ENCODE data around the gene ZBTB18.

Gene ZBTB18

GRCh38 chr1:244046907-244047611 is 4.0 kb upstream of the ZBTB18 start:
- no peak for DNase-seq (ENCODE audit: extremely low spot score)
- ChIA-PET POLR2A (interaction anchor here (0.7 to 1.4 kb wide), 8 partner anchors 9 to 820 kb away, joined by 3 to 6 read pairs (median 3); no protein-coding TSS in a partner anchor), CTCF (no interaction called here)
- TF ChIP-seq ZNF384 (IDR thresholded peaks at IDR 0.05), result peak; percentile 55; the same call in 1 of the 2 replicates
- TF ChIP-seq TARDBP (IDR thresholded peaks at IDR 0.05), result no peak

GRCh38 chr1:244047621-244048255 is 3.3 kb upstream of the ZBTB18 start:
- CTCF ChIA-PET, result no interaction called here
- TF ChIP-seq LEF1 (IDR thresholded peaks at IDR 0.05; ENCODE audit: borderline replicate concordance) (no peak), CTBP1 (IDR thresholded peaks at IDR 0.05; ENCODE audit: borderline replicate concordance) (peak; percentile 45; the same call in 1 of the 2 replicates), ELF4 (IDR thresholded peaks at IDR 0.05) (peak; percentile 50; the same call in 1 of the 2 replicates), ARNT (IDR thresholded peaks at IDR 0.05) (no peak), FOXM1 (IDR thresholded peaks at IDR 0.05; ENCODE audit: borderline replicate concordance) (no peak), L3MBTL2 (conservative IDR thresholded peaks at IDR 0.05) (peak; percentile 59; the same call in 1 of the 2 replicates)
- no peak for DNase-seq (ENCODE audit: extremely low spot score)
- POLR2A ChIA-PET, result interaction anchor here (0.8 to 1.4 kb wide), 9 partner anchors 8 to 819 kb away, joined by 3 to 7 read pairs (median 3); no protein-coding TSS in a partner anchor

GRCh38 chr1:244048256-244049161 is 2.6 kb upstream of the ZBTB18 start:
- ChIA-PET CTCF (no interaction called here), POLR2A (interaction anchor here (0.8 to 1.3 kb wide), 5 partner anchors 8 to 267 kb away, joined by 3 to 7 read pairs (median 4); no protein-coding TSS in a partner anchor)
- peak; percentile 98 for TF ChIP-seq PKNOX1 (IDR thresholded peaks at IDR 0.05)
- no peak for TF ChIP-seq TARDBP (IDR thresholded peaks at IDR 0.05)
- peak; percentile 81; the same call in 1 of the 2 replicates for TF ChIP-seq HDGF (IDR thresholded peaks at IDR 0.05; ENCODE audit: borderline replicate concordance)
- DNase-seq (ENCODE audit: extremely low spot score), result peak; percentile 96

- ChIA-PET CTCF (interaction anchor here (0.6 kb wide), 1 partner anchor 134 kb away, joined by 3 read pairs; no protein-coding TSS in a partner anchor), POLR2A (no interaction called here)
- peak; percentile 56 for DNase-seq (ENCODE audit: extremely low spot score)
- TF ChIP-seq LEF1 (IDR thresholded peaks at IDR 0.05; ENCODE audit: borderline replicate concordance), result no peak
- TF ChIP-seq SUZ12 (IDR thresholded peaks at IDR 0.05), result no peak
- TF ChIP-seq NFRKB (IDR thresholded peaks at IDR 0.05), result no peak
- TF ChIP-seq ELF4 (IDR thresholded peaks at IDR 0.05), result no peak
- peak; percentile 99 for TF ChIP-seq PKNOX1 (IDR thresholded peaks at IDR 0.05)
- TF ChIP-seq ARNT (IDR thresholded peaks at IDR 0.05), result no peak
- peak; percentile 56; the same call in 1 of the 2 replicates for TF ChIP-seq FOXM1 (IDR thresholded peaks at IDR 0.05; ENCODE audit: borderline replicate concordance)
- 0 out of 2 replicates have a peak, but pooled peaks have one; percentile 66 for TF ChIP-seq CTBP1 (IDR thresholded peaks at IDR 0.05; ENCODE audit: borderline replicate concordance)
- TF ChIP-seq L3MBTL2 (conservative IDR thresholded peaks at IDR 0.05), result no peak
These were observed 1.7 kb upstream of the ZBTB18 start for GRCh38 chr1:244049162-244050013.

GRCh38 chr1:244050014-244050834 is 859 bp upstream of the ZBTB18 start:
- ChIA-PET POLR2A (no interaction called here), CTCF (interaction anchor here (0.6 kb wide), 1 partner anchor 135 kb away, joined by 3 read pairs; no protein-coding TSS in a partner anchor)
- TF ChIP-seq ELF4 (IDR thresholded peaks at IDR 0.05), result no peak
- no peak for TF ChIP-seq TARDBP (IDR thresholded peaks at IDR 0.05)
- TF ChIP-seq SUZ12 (IDR thresholded peaks at IDR 0.05), result no peak
- no peak for TF ChIP-seq ARNT (IDR thresholded peaks at IDR 0.05)
- TF ChIP-seq BHLHE40 (IDR thresholded peaks at IDR 0.05; ENCODE audit: borderline replicate concordance), result no peak
- TF ChIP-seq NFRKB (IDR thresholded peaks at IDR 0.05), result no peak
- TF ChIP-seq PKNOX1 (IDR thresholded peaks at IDR 0.05), result no peak
- TF ChIP-seq HDGF (IDR thresholded peaks at IDR 0.05; ENCODE audit: borderline replicate concordance), result no peak
- TF ChIP-seq FOXA1 (IDR thresholded peaks at IDR 0.05), result no peak
- TF ChIP-seq FOXK2 (IDR thresholded peaks at IDR 0.05), result no peak
- TF ChIP-seq ZNF384 (IDR thresholded peaks at IDR 0.05), result no peak
- no peak for TF ChIP-seq SP1 (IDR thresholded peaks at IDR 0.05)
- DNase-seq (ENCODE audit: extremely low spot score), result no peak
